Chondrocyte (in vitro differentiated cells): ENCODE measurements around the gene CA5A. TPM values are rescaled to one million over a fixed set of nuclear protein-coding genes. Genes with fewer than 3 reads are reported as not detected.
"Not testable (repeated sequence)": the region's sequence is repeated elsewhere in the genome, so short reads cannot be mapped to it uniquely, and the experiment has no call there.

Source experiments
- DNase-seq: peaks from one replicate; pipeline ENCODE4 v3.0.0; 2021; ENCODE audit warnings: mixed read lengths, low spot score
- H3K27ac Mint-ChIP-seq: one replicate; pipeline ENCODE4 v1.8.0; 2021; ENCODE audit warnings: mild to moderate bottlenecking, moderate library complexity, mixed read lengths; ENCODE audit not compliant: unreplicated experiment
- H3K27me3 Mint-ChIP-seq: 2 replicates; pipeline ENCODE4 v1.8.0; 2021; ENCODE audit warnings: low read depth, mixed read lengths
- H3K36me3 Mint-ChIP-seq: 2 replicates; pipeline ENCODE4 v1.8.0; 2021; ENCODE audit warnings: low read depth, mixed read lengths
- H3K4me1 Mint-ChIP-seq: 2 replicates; pipeline ENCODE4 v1.8.0; 2021; ENCODE audit warnings: low read depth, mild to moderate bottlenecking, mixed read lengths
- H3K4me3 Mint-ChIP-seq: one replicate; pipeline ENCODE4 v1.8.0; 2021; ENCODE audit warnings: mild to moderate bottlenecking, moderate library complexity, mixed read lengths; ENCODE audit not compliant: unreplicated experiment
- H3K9me3 Mint-ChIP-seq: 2 replicates; pipeline ENCODE4 v1.8.0; 2021; ENCODE audit warnings: low read depth, mixed read lengths
- CTCF ChIP-seq: fragments of 200-600 bp; sonication (generic); IDR thresholded peaks from 2 replicates; pipeline ENCODE4 v1.5.0; 2021; ENCODE audit warnings: antibody characterized with exemption, mild to moderate bottlenecking, moderate library complexity
- total RNA-seq: library from RNA; stranded (reverse); gene quantifications from 3 replicates; pipeline ENCODE4 v1.2.1, GENCODE V29; 2021

CA5A gene
- total RNA-seq, 1 donor from 2014 or later, result not detected

GRCh38 chr16:87869061-87869878 lies 67.1 kb downstream of the CA5A start, which contains the start of gene SLC7A5:
Gene SLC7A5 (minus strand): TSS chr16:87869507. CDS start chr16:87869422, 85 bp downstream.
- peak within 1 kb of the TSS; percentile 97 for H3K27ac Mint-ChIP-seq
- DNase-seq, H3K9me3 Mint-ChIP-seq, H3K27me3 Mint-ChIP-seq: not testable (repeated sequence)
- H3K4me1 Mint-ChIP-seq, result peaks cover 58% of the 10 kb centered on the region
- peaks cover 17% of the 10 kb centered on the region for H3K36me3 Mint-ChIP-seq
- peak within 1 kb of the TSS; percentile 92 for H3K4me3 Mint-ChIP-seq

- Mint-ChIP-seq H3K4me1 (peaks cover 61% of the 10 kb centered on the region), H3K27ac (peak overlapping the region; percentile 95), H3K36me3 (peaks cover 18% of the 10 kb centered on the region), H3K4me3 (peak overlapping the region; percentile 92)
- H3K27me3 Mint-ChIP-seq, H3K9me3 Mint-ChIP-seq, DNase-seq: not testable (repeated sequence)
These were observed 67.9 kb downstream of the CA5A start for GRCh38 chr16:87868254-87869029.

GRCh38 chr16:87865902-87866555 lies 70.3 kb downstream of the CA5A start:
- H3K36me3 Mint-ChIP-seq, result peaks cover 18% of the 10 kb centered on the region
- peak overlapping the region; percentile 92 for H3K4me3 Mint-ChIP-seq
- peak overlapping the region; percentile 95 for H3K27ac Mint-ChIP-seq
- not testable (repeated sequence) for H3K27me3 Mint-ChIP-seq, DNase-seq, H3K9me3 Mint-ChIP-seq
- peaks cover 66% of the 10 kb centered on the region for H3K4me1 Mint-ChIP-seq

- Mint-ChIP-seq H3K36me3 (peaks cover 20% of the 10 kb centered on the region), H3K4me1 (peaks cover 69% of the 10 kb centered on the region), H3K9me3 (no peaks in the 10 kb centered on the region), H3K27ac (peak overlapping the region; percentile 51), H3K4me3 (peak overlapping the region; percentile 49), H3K27me3 (no peaks in the 10 kb centered on the region)
- TF ChIP-seq CTCF, result no peak
- no peak for DNase-seq
These were observed 71.9 kb downstream of the CA5A start for GRCh38 chr16:87864331-87864989.

GRCh38 chr16:87863327-87863635 lies 73.0 kb downstream of the CA5A start:
- not testable (repeated sequence) for H3K27me3 Mint-ChIP-seq

GRCh38 chr16:87862597-87863326 lies 73.6 kb downstream of the CA5A start:
- not testable (repeated sequence) for H3K27me3 Mint-ChIP-seq, H3K4me3 Mint-ChIP-seq, H3K9me3 Mint-ChIP-seq, DNase-seq
- Mint-ChIP-seq H3K4me1 (peaks cover 80% of the 10 kb centered on the region), H3K27ac (peak overlapping the region; percentile 59), H3K36me3 (peaks cover 17% of the 10 kb centered on the region)

More at GRCh38 chr16:87863327-87863635, 73.0 kb downstream of the CA5A start:
- not testable (repeated sequence) for H3K27ac Mint-ChIP-seq, DNase-seq, H3K9me3 Mint-ChIP-seq
- peaks cover 77% of the 10 kb centered on the region for H3K4me1 Mint-ChIP-seq
- peaks cover 19% of the 10 kb centered on the region for H3K36me3 Mint-ChIP-seq
- peak overlapping the region; percentile 9 for H3K4me3 Mint-ChIP-seq

GRCh38 chr16:87861300-87862099 lies 74.8 kb downstream of the CA5A start:
- peak overlapping the region; percentile 5 for H3K27ac Mint-ChIP-seq
- peaks cover 13% of the 10 kb centered on the region for H3K36me3 Mint-ChIP-seq
- not testable (repeated sequence) for H3K4me3 Mint-ChIP-seq, DNase-seq, H3K9me3 Mint-ChIP-seq, H3K27me3 Mint-ChIP-seq
- peaks cover 81% of the 10 kb centered on the region for H3K4me1 Mint-ChIP-seq
